Upper lobe of left lung (tissue), 4 donors: ENCODE data around the gene MAST4.

ENCODE experiments used
- EP300 ChIP-seq, 4 donors: sonication (generic); formaldehyde crosslinking; IDR thresholded peaks; one replicate each; pipeline ENCODE4 v1.5.1; 2017; ENCODE audit warnings: antibody characterized with exemption in 4 of 4, control low read depth in 2 of 4
- POLR2A ChIP-seq, 4 donors: fragments of 450-650 bp; IDR thresholded peaks; one replicate each; pipeline ENCODE4 v1.5.1; 2016 to 2017; ENCODE audit warnings: antibody characterized with exemption in 4 of 4, mild to moderate bottlenecking in 2 of 4
- POLR2AphosphoS5 ChIP-seq, 2 donors: sonication (generic); formaldehyde crosslinking; IDR thresholded peaks; one replicate each; pipeline ENCODE4 v1.5.1; 2017; ENCODE audit warnings: antibody characterized with exemption in 2 of 2
- TF ChIP-seq, protein P1 (sequence below), 6 experiments: fragments of 450-650 bp in 4 of 6; fragments of 200-600 bp in 2 of 6; sonication (generic) in 2 of 6; IDR thresholded peaks; one replicate each; pipeline ENCODE4 v1.5.1; 2016 to 2019; ENCODE audit warnings: antibody characterized with exemption in 6 of 6

- TF ChIP-seq, protein P1, sequence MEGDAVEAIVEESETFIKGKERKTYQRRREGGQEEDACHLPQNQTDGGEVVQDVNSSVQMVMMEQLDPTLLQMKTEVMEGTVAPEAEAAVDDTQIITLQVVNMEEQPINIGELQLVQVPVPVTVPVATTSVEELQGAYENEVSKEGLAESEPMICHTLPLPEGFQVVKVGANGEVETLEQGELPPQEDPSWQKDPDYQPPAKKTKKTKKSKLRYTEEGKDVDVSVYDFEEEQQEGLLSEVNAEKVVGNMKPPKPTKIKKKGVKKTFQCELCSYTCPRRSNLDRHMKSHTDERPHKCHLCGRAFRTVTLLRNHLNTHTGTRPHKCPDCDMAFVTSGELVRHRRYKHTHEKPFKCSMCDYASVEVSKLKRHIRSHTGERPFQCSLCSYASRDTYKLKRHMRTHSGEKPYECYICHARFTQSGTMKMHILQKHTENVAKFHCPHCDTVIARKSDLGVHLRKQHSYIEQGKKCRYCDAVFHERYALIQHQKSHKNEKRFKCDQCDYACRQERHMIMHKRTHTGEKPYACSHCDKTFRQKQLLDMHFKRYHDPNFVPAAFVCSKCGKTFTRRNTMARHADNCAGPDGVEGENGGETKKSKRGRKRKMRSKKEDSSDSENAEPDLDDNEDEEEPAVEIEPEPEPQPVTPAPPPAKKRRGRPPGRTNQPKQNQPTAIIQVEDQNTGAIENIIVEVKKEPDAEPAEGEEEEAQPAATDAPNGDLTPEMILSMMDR (IDR thresholded peaks at IDR 0.05) = no peak
- TF ChIP-seq POLR2A (IDR thresholded peaks at IDR 0.05) (no peak), EP300 (IDR thresholded peaks at IDR 0.05) (no peak), POLR2AphosphoS5 (IDR thresholded peaks at IDR 0.05) (no peak)
Observed at GRCh38 chr5:66862020-66862419, 265.8 kb downstream of the MAST4 start.
